PC-9 (cell line): ENCODE results near the gene RASGRF1. TPM values are rescaled to one million over a fixed set of nuclear protein-coding genes. Genes with fewer than 3 reads are reported as not detected.

Experiments used
- BruUV-seq: library from RNA; stranded (reverse); fragments of 400-500 nt; replicated peaks from 2 replicates; lab custom pipeline; 2021; lab: Mats Ljungman, UMichigan
- CTCF ChIA-PET: fragments of 300-600 bp; sonication (Branson Sonifier 250); formaldehyde crosslinking; loops from one replicate; lab custom pipeline; 2022; ENCODE audit warnings: antibody characterized with exemption; lab: Charles Lee
- POLR2A ChIA-PET: fragments of 300-600 bp; sonication (Branson Sonifier 250); formaldehyde crosslinking; loops from one replicate; lab custom pipeline; 2022; ENCODE audit warnings: antibody characterized with exemption; ENCODE audit not compliant: unreplicated experiment; lab: Charles Lee
- DNase-seq, 2 experiments: peaks; one replicate each; pipeline versions ENCODE4 v3.0.0 to v3.0.0-alpha.2; 2015 to 2022; ENCODE audit warnings: mixed read lengths in 1 of 2
- H2AFZ ChIP-seq: fragments of 200-600 bp; sonication (generic); 2 replicates; pipeline ENCODE4 v1.8.1; 2017; ENCODE audit warnings: antibody characterized with exemption
- H3F3A ChIP-seq: fragments of 200-600 bp; sonication (generic); 2 replicates; pipeline ENCODE4 v1.8.1; 2017; ENCODE audit warnings: antibody characterized with exemption, mild to moderate bottlenecking, low read depth; ENCODE audit not compliant: insufficient read depth
- H3K27ac ChIP-seq: fragments of 200-600 bp; sonication (generic); 2 replicates; pipeline ENCODE4 v1.6.1; 2016; ENCODE audit warnings: mixed run types
- H3K27me3 ChIP-seq: fragments of 200-600 bp; sonication (generic); 2 replicates; pipeline ENCODE4 v1.6.1; 2016; ENCODE audit warnings: low read depth, mixed run types; ENCODE audit not compliant: insufficient read depth
- H3K36me3 ChIP-seq: fragments of 200-600 bp; sonication (generic); 2 replicates; pipeline ENCODE4 v1.6.1; 2016; ENCODE audit warnings: low read depth, mixed run types
- H3K4me1 ChIP-seq: fragments of 200-600 bp; sonication (generic); replicated peaks from 2 replicates; pipeline ENCODE4 v1.6.1; 2016; ENCODE audit warnings: mixed run types; ENCODE audit not compliant: insufficient read depth
- H3K4me2 ChIP-seq: fragments of 200-600 bp; sonication (generic); 2 replicates; pipeline ENCODE4 v1.6.1; 2017; ENCODE audit warnings: mixed run types
- H3K4me3 ChIP-seq: fragments of 200-600 bp; sonication (generic); 2 replicates; pipeline ENCODE4 v1.6.1; 2016; ENCODE audit warnings: mixed run types
- H3K79me2 ChIP-seq: fragments of 200-600 bp; sonication (generic); 2 replicates; pipeline ENCODE4 v1.6.1; 2017; ENCODE audit warnings: low read depth, mixed run types
- H3K9me2 ChIP-seq: fragments of 200-600 bp; sonication (generic); 2 replicates; pipeline ENCODE4 v1.8.1; 2017; ENCODE audit warnings: mild to moderate bottlenecking; ENCODE audit not compliant: insufficient read depth
- H3K9me3 ChIP-seq: fragments of 200-600 bp; sonication (generic); 2 replicates; pipeline ENCODE4 v1.8.1; 2016; ENCODE audit warnings: low read depth; ENCODE audit not compliant: insufficient read depth
- H4K20me1 ChIP-seq: fragments of 200-600 bp; sonication (generic); 2 replicates; pipeline ENCODE4 v1.8.1; 2017; ENCODE audit not compliant: insufficient read depth
- EZH2 ChIP-seq: fragments of 200-600 bp; sonication (generic); IDR thresholded peaks from 2 replicates; pipeline ENCODE4 v1.8.0; 2017; ENCODE audit warnings: antibody characterized with exemption, low read depth
- intact Hi-C: fragments of 100-400 bp; cut with micrococcal nuclease; formaldehyde crosslinking; loops from one replicate; pipeline ENCODE4 v1.10.0; 2022; ENCODE audit not compliant: unreplicated experiment
- total RNA-seq: library from RNA; stranded (reverse); gene quantifications from 2 replicates; pipeline ENCODE4 v1.2.3, GENCODE V29; 2021
- TF ChIP-seq, protein P1 (sequence below): fragments of 200-600 bp; sonication (generic); conservative IDR thresholded peaks from 2 replicates; pipeline ENCODE4 v1.6.1; 2017; ENCODE audit warnings: mixed run types, antibody characterized with exemption, mild to moderate bottlenecking, moderate library complexity

The RASGRF1 gene
- total RNA-seq, 1 experiment from 2014 or later: 6.0 TPM

DNA sequence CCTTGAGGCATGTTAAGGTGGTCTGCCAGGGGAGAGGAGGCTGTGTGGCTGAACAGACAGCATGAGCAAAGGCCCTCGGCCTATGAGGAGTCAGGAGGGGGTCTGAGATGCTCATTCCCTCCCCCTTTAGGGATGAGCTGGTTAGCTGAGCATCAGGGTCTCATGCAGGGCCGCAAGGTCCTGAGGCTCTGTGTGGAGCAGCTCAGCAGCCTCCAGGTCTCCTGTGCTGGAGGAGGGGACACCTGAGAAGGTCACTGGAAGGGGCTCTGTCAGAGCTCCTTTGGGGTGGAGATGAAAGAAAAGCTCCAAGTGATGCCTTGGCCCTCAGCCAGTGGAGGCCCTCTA, 67.1 kb downstream of the RASGRF1 start:
- H4K20me1 ChIP-seq: no peaks in the 10 kb centered on the region
- no peak overlapping the region for H3K4me2 ChIP-seq
- H3K79me2 ChIP-seq: no peaks in the 10 kb centered on the region
- TF ChIP-seq EZH2: no peak
- TF ChIP-seq, protein P1, sequence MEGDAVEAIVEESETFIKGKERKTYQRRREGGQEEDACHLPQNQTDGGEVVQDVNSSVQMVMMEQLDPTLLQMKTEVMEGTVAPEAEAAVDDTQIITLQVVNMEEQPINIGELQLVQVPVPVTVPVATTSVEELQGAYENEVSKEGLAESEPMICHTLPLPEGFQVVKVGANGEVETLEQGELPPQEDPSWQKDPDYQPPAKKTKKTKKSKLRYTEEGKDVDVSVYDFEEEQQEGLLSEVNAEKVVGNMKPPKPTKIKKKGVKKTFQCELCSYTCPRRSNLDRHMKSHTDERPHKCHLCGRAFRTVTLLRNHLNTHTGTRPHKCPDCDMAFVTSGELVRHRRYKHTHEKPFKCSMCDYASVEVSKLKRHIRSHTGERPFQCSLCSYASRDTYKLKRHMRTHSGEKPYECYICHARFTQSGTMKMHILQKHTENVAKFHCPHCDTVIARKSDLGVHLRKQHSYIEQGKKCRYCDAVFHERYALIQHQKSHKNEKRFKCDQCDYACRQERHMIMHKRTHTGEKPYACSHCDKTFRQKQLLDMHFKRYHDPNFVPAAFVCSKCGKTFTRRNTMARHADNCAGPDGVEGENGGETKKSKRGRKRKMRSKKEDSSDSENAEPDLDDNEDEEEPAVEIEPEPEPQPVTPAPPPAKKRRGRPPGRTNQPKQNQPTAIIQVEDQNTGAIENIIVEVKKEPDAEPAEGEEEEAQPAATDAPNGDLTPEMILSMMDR: no peak
- no TSS peak for BruUV-seq
- no peaks in the 10 kb centered on the region for H3K36me3 ChIP-seq
- CTCF ChIA-PET: interaction anchor here (0.7 kb wide), 1 partner anchor 43 kb away, joined by 5 read pairs; no protein-coding TSS in a partner anchor
- no peaks in the 10 kb centered on the region for H3K9me2 ChIP-seq
- POLR2A ChIA-PET: no interaction called here
- intact Hi-C loops: loop anchor here (10.0 kb wide), 1 partner anchor 311 kb away; no protein-coding TSS in a partner anchor
- H3K9me3 ChIP-seq: no peaks in the 10 kb centered on the region
- H3K27ac ChIP-seq: no peak overlapping the region
- H3K27me3 ChIP-seq: no peaks in the 10 kb centered on the region
- peaks cover 8% of the 10 kb centered on the region for H3K4me1 ChIP-seq
- H3F3A ChIP-seq: no peaks in the 10 kb centered on the region
- no peak for DNase-seq
- no peak overlapping the region for H2AFZ ChIP-seq
- H3K4me3 ChIP-seq: no peak overlapping the region

DNA sequence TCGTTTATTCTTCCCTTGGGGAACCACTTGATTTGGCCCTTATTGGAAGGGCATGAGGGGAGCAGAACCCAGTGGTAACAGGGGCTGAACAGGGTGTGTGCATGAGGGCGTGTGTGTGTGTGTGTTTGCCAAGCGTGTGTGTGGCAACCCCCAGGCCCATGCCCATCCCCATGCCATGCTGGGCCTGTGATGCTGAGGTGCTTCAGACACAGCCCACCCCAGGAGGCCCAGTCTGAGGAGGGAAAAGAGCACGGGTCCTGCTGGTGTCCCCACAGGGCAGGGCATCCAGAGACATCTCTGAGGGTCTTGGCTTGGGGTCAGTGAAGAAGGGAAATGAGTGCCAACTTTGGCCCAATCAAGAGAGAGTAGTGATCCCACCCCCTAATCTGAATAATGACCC, 71.6 kb downstream of the RASGRF1 start:
- H3K36me3 ChIP-seq: no peaks in the 10 kb centered on the region
- TF ChIP-seq, protein P1: no peak
- TF ChIP-seq EZH2: no peak
- no peaks in the 10 kb centered on the region for H3K79me2 ChIP-seq
- no peak for DNase-seq
- ChIA-PET POLR2A (no interaction called here), CTCF (no interaction called here)
- H3F3A ChIP-seq: no peaks in the 10 kb centered on the region
- intact Hi-C loops: no loop called here
- no peaks in the 10 kb centered on the region for H3K9me2 ChIP-seq
- H3K27me3 ChIP-seq: no peaks in the 10 kb centered on the region
- no peaks in the 10 kb centered on the region for H3K9me3 ChIP-seq
- peaks cover 19% of the 10 kb centered on the region for H3K4me1 ChIP-seq
- H4K20me1 ChIP-seq: no peaks in the 10 kb centered on the region
- H3K27ac ChIP-seq: no peak overlapping the region
- H3K4me3 ChIP-seq: no peak overlapping the region
- no peak overlapping the region for H3K4me2 ChIP-seq
- BruUV-seq: no TSS peak
- H2AFZ ChIP-seq: no peak overlapping the region

DNA sequence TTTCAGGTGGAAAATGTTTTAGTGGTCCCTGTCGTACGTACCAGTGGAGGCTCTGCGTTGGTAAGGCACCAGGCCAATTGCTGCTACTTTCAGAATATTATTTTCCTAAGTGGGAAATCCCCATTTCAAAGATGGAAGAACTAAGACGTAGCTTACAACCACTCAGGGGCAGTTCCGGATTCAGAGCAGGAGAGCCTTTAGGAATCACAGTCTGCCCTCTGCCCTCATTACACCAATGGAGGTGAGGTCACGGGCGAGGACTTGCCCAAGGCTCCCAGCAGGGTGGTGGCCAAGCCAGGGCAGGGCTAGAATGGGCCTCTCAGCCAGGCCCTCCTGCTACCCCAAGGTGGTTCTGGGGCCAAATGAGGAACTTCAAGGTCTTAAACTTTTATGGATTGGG, 72.6 kb downstream of the RASGRF1 start:
- no peak for DNase-seq
- Histone ChIP-seq H3K4me3 (no peak overlapping the region), H3F3A (no peaks in the 10 kb centered on the region), H3K79me2 (no peaks in the 10 kb centered on the region), H3K4me1 (peaks cover 19% of the 10 kb centered on the region), H3K27ac (no peak overlapping the region), H3K4me2 (peak overlapping the region; percentile 6; the same call in 1 of the 2 replicates), H4K20me1 (no peaks in the 10 kb centered on the region), H3K27me3 (no peaks in the 10 kb centered on the region), H3K9me3 (no peaks in the 10 kb centered on the region), H3K9me2 (no peaks in the 10 kb centered on the region), H3K36me3 (no peaks in the 10 kb centered on the region), H2AFZ (peak overlapping the region; percentile 31; the same call in 1 of the 2 replicates)
- CTCF ChIA-PET: interaction anchor here (0.7 kb wide), 1 partner anchor 14 kb away, joined by 3 read pairs; no protein-coding TSS in a partner anchor
- POLR2A ChIA-PET: no interaction called here
- no peak for TF ChIP-seq EZH2
- TF ChIP-seq, protein P1: no peak
- no TSS peak for BruUV-seq
- intact Hi-C loops: no loop called here
